ENCODE results near the gene SLC40A1.

The SLC40A1 gene

DNA sequence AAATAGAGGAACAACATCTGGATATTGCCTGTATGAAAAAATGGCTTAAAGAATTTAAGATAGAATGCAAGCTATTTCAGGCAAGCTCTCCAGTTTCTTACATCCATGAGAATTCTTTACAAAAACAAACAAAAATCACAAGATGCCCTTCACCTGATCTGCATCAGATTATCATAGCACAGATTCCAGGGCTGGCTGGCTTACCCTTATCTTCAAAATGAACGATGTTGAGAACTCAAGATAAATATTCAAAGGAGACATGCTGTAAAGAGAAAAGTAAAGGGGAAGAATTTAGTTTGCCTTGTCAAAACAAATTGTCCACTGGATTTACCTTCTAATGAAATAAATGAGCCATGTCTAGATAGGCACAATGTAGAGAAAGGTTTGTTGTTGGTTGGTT, 18.7 kb upstream of the SLC40A1 start:
- no peak for DNase-seq (ENCODE audit: low read depth)

DNA sequence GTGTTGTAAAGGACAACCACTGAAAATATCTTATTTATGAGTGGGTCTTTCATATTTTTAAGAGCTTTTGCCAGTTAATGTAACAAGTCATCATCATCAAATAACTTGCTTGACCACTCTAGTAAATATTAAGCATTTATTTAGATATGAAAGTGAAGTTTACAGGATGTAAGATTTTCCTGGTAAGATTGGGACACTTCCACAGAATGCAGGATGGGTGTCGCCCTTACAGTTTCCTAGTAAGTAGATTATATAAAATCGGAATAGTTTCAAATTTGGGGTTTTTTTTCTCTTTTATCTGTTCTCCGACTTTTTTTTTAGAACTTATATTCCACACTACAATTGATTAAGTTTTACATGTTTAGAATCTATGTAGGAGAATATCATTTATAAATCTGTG, 14.8 kb upstream of the SLC40A1 start:
- no peak for DNase-seq (ENCODE audit: low read depth)

DNA sequence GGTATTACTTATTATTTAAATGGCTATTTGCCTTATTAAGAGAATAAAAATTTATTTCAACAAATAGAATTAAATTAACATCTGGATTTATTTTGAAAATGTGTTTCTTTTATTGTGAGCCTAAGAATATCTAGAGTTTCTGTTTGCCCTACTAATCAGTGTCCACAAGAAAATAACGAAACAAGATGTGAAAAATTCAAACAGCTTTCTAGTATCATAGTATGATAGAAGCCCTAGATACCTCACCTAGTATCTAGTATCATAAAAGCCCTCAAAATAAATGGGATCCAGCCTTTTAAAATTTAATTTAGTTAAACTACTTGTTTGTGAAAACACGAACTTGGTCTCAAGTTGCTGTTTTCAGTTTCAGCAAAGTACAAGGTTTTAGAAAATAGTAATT, 13.7 kb upstream of the SLC40A1 start:
- DNase-seq (ENCODE audit: low read depth), result no peak

GRCh38 chr2:189593115-189593514, 12.5 kb upstream of the SLC40A1 start:
- no peak for DNase-seq (ENCODE audit: low read depth)

DNA sequence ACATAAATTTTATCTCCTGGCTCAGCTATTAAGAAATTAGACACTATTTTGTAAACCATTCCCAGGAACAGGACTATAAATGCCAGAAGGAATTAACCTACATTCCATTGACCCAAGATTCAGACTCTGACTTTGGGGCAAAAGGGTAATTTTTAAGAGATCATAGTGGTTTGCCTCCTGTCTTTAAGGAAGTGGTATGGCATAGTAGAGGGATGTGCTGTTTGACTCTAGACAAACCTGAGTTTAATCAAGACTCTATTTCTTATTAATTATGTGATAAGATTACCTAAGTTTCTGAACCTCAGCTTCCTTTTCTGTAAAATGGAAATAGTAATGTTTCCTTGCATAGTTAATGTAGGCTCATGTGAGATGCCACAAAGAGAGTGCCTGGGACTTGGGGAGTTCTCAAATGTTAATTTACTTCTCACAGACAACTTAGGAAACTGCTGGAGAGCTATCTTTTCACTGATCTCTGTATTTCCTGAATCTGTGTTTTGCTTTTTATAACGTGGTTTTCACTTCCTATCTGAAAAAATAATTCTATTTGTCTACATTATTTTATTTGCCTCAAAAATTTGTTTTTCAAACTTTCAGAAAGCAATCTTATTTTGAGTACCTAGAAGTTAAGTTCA, 11.9 kb upstream of the SLC40A1 start:
- no peak for DNase-seq (ENCODE audit: low read depth)

GRCh38 chr2:189587780-189588179, 7.2 kb upstream of the SLC40A1 start:
- DNase-seq (ENCODE audit: low read depth), result no peak

GRCh38 chr2:189585226-189585756, 4.7 kb upstream of the SLC40A1 start:
- DNase-seq (ENCODE audit: low read depth), result no peak

GRCh38 chr2:189584686-189585085, 4.1 kb upstream of the SLC40A1 start:
- DNase-seq (ENCODE audit: low read depth), result no peak

DNA sequence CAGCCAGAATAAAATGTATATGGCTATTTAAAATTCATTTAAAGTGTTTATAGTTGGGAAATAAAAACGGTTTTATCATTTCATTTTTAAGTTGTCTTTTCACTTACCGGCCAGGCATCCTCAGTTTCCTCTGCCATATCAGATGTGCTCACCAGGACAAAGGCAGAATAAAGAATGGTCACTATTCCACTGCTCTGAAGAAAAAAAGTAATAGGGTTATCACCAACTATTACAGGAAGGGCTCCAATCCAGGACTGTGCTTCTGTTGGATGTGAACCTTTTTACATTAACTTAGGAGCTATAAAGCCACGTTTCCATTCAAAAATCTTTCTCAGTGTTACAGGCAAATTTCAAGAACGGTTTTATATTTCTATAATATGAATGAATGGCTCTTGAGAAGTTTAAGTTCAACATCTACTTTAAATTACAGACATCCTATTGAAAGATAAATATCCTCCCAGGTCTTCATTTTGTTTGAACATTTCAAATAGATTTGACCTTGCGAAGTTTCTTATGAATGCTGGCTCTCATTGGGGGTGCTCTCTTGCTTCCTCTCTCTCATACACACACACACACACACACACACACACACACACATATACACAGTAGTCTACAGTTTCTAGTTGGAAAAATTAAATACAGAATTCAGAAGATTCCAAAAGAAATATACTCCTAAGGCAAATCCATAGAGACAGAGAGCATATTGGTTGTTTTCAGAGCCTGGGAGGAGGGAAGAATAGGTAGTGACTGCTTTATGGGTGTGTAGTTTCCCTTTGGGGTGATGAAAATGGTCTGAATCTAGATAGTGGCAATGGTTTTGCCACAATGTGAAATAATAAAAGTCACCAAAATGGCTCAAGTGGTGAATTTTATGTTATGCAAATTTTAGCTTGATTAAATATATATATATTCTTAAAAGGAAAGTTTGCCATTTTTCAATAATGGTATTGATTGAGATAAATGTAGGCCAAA, 2.9 kb upstream of the SLC40A1 start:
- DNase-seq (ENCODE audit: low read depth), result no peak

DNA sequence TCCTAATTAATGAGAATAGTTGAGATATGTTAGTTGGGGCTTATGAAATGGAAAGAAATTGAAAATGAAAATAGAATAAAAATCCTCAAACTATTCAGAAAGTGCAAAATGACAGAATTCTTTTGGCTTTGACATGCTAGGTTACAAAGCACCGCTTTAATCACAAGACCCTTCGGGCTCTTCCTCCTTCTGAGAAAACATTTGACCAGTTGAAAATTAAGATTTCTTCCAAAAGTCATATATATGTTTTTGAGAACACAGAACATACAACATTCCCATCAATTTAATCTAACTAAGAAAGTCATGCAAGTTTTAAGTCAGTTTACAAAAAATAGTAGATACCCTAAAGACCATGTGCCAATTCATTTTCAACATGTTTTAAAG, 2.2 kb upstream of the SLC40A1 start:
- no peak for DNase-seq (ENCODE audit: low read depth)

- no peak for DNase-seq (ENCODE audit: low read depth)
Observed at GRCh38 chr2:189582140-189582808, 1.7 kb upstream of the SLC40A1 start.

- no peak for DNase-seq (ENCODE audit: low read depth)
Observed at GRCh38 chr2:189581354-189582139, 961 bp upstream of the SLC40A1 start.

DNA sequence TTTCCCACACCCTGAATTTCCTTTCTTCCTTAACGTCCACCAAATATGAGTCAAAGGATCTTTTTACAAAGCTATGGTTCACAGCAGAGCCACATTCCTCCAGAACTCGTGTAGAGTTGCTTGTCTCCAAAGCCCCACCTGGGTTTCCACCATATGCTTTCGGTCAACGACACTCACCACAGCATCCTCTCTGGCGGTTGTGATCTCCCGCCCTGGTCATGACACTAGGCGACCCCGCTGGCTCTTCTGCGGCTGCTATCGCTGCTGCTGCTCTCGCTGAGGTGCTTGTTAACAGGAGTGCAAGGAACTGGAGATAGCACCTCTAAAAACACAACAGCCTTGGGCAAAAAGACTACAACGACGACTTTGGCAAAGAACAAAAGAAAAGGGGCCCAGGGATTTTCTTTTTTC, 340 bp downstream of the SLC40A1 start:
- no peak for DNase-seq (ENCODE audit: low read depth)

DNA sequence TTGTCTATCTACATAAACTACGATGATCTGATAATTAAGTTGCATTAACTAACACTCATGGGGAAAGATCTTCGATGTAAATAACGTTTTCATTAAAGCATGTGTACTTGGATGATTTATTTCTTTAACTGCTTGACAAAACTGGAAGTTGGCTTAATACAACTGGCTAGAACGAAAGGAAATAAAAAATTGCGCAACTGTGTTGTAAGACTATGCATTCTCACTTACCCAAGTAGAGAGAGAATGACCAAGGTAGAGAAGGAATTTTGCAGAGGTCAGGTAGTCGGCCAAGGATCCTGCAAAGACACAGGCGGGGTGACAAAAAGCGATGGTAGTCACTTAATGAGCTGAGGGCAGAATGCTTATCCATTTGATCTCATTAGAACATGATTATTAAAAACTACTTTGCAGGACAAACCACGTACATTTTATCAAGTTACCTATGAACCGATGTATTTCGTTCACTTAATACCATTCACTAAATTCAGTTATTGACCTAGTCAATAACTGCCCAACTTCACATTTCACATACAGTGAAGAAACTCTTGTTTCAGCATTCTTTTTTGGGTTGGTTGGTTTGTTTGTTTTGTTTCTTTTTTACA, 900 bp downstream of the SLC40A1 start:
- no peak for DNase-seq (ENCODE audit: low read depth)

DNA sequence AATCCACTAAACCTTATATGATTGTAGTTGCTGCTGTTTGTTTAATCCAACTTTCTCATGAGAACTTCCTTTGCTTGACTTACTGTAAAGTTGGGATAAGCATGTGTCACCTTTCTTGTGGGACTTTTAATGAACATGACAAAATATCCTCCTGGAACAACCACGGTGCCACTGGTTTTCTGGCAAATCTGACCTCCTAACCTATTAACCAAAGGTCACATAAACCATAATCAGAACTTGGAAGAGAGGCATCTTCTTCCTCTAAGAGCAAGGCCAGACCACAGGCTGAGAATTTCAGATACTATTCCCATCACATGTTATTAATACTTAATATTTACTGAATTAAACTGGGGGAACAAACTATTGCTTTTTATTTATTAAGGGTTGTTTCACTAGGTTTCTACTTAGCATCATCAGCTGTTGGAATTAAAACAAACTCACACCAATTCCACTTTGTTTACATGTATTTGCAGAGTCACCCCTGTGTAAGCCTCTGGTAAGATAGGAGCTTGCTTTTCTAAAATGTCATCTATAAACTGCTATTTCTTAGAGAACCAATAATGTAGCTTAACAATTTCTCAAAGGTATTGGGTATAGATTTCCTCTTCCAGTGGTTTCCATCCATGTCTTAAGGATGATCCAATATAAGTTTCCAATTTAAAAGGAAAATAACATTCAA, 2.2 kb downstream of the SLC40A1 start:
- no peak for DNase-seq (ENCODE audit: low read depth)

GRCh38 chr2:189577121-189577520, 3.5 kb downstream of the SLC40A1 start:
- no peak for DNase-seq (ENCODE audit: low read depth)

GRCh38 chr2:189576396-189576795, 4.2 kb downstream of the SLC40A1 start:
- no peak for DNase-seq (ENCODE audit: low read depth)

GRCh38 chr2:189574793-189575475, 5.7 kb downstream of the SLC40A1 start:
- no peak for DNase-seq (ENCODE audit: low read depth)

GRCh38 chr2:189570570-189571031, 10.0 kb downstream of the SLC40A1 start:
- DNase-seq (ENCODE audit: low read depth), result peak; percentile 55

GRCh38 chr2:189569295-189569910, 11.2 kb downstream of the SLC40A1 start:
- DNase-seq (ENCODE audit: low read depth), result no peak
